Endothelial cell of umbilical vein (primary cell): ENCODE results near the gene NFATC3. TPM values are rescaled to one million over a fixed set of nuclear protein-coding genes. Genes with fewer than 3 reads are reported as not detected.

ENCODE experiments used
- BruUV-seq: library from RNA; stranded (reverse); fragments of 400-500 nt; replicated peaks from 2 replicates; lab custom pipeline; 2021; lab: Mats Ljungman, UMichigan
- CTCF ChIA-PET: fragments of 300-600, 350-600 bp; sonication (Branson Sonifier 250); formaldehyde crosslinking; loops from one replicate; lab custom pipeline; 2021; ENCODE audit warnings: antibody characterized with exemption, inconsistent platforms; lab: Charles Lee
- POLR2A ChIA-PET: fragments of 300-600, 350-600 bp; sonication (Branson Sonifier 250); formaldehyde crosslinking; loops from one replicate; lab custom pipeline; 2021; ENCODE audit warnings: antibody characterized with exemption, inconsistent platforms; lab: Charles Lee
- DNase-seq: peaks from one replicate; pipeline ENCODE4 v3.0.0-alpha.2; 2011; ENCODE audit warnings: low read depth, low spot score
- FAIRE-seq: peaks from 2 replicates; lab custom pipeline; 2011; peaks lifted over from hg19 to GRCh38; lab: Jason Lieb, UNC
- H2AFZ ChIP-seq: 2 replicates; pipeline ENCODE4 v1.6.0; 2012; ENCODE audit warnings: low read depth, low read length, control low read depth, inconsistent platforms
- H3K27ac ChIP-seq: 2 replicates; pipeline ENCODE4 v1.5.1; 2011; ENCODE audit warnings: low read depth, mild to moderate bottlenecking, control low read depth, low read length, moderate library complexity; ENCODE audit not compliant: insufficient read depth
- H3K27me3 ChIP-seq, 2 experiments: 2 replicates each; pipeline versions ENCODE4 v1.6.0 to v1.6.1; 2011; ENCODE audit warnings: low read length in 2 of 2, mixed read lengths in 1 of 2; ENCODE audit not compliant: control insufficient read depth in 2 of 2, insufficient read depth in 2 of 2
- H3K36me3 ChIP-seq, 2 experiments: 2 replicates in 1 of 2; 3 replicates in 1 of 2; pipeline ENCODE4 v1.5.1; 2011; ENCODE audit warnings: low read length in 2 of 2, mild to moderate bottlenecking in 1 of 2, moderate library complexity in 1 of 2; ENCODE audit not compliant: control insufficient read depth in 2 of 2, insufficient read depth in 2 of 2; ENCODE audit errors: extremely low read depth in 1 of 2
- H3K4me1 ChIP-seq: 3 replicates; pipeline ENCODE4 v1.5.1; 2011; ENCODE audit warnings: mild to moderate bottlenecking, low read length; ENCODE audit not compliant: control insufficient read depth, insufficient read depth; ENCODE audit errors: extremely low read depth
- H3K4me2 ChIP-seq: 2 replicates; pipeline ENCODE4 v1.6.1; 2011; ENCODE audit warnings: low read length, control low read depth, mixed read lengths; ENCODE audit not compliant: insufficient read depth
- H3K4me3 ChIP-seq, 3 experiments: fragments of 200-600 bp in 1 of 3; sonication (generic), shearing (Covaris generic) in 1 of 3; replicated peaks in 1 of 3; 2 replicates each; pipeline ENCODE4 v1.5.1; 2011 to 2016; ENCODE audit warnings: control low read depth in 3 of 3, low read length in 3 of 3, mild to moderate bottlenecking in 2 of 3, inconsistent platforms in 1 of 3, low read depth in 1 of 3, moderate library complexity in 1 of 3; ENCODE audit not compliant: insufficient read depth in 1 of 3
- H3K79me2 ChIP-seq: 2 replicates; pipeline ENCODE4 v1.6.0; 2012; ENCODE audit warnings: low read length, inconsistent platforms; ENCODE audit not compliant: control insufficient read depth, insufficient read depth
- H3K9ac ChIP-seq: replicated peaks from 2 replicates; pipeline ENCODE3; 2011; ENCODE audit warnings: low read length, control low read depth; ENCODE audit not compliant: insufficient read depth; ENCODE audit errors: extremely low read depth
- H3K9me1 ChIP-seq: replicated peaks from 3 replicates; pipeline ENCODE4 v1.6.0; 2011; ENCODE audit warnings: mild to moderate bottlenecking, low read length; ENCODE audit not compliant: control insufficient read depth, insufficient read depth; ENCODE audit errors: extremely low read depth
- H3K9me3 ChIP-seq: replicated peaks from 2 replicates; pipeline ENCODE4 v1.5.1; 2012; ENCODE audit warnings: low read length, inconsistent platforms; ENCODE audit not compliant: control insufficient read depth, insufficient read depth
- H4K20me1 ChIP-seq: replicated peaks from 2 replicates; pipeline ENCODE3; 2011; ENCODE audit warnings: mild to moderate bottlenecking, low read length; ENCODE audit not compliant: control insufficient read depth, insufficient read depth; ENCODE audit errors: extremely low read depth
- JUN ChIP-seq: IDR thresholded peaks from 2 replicates; pipeline ENCODE4 v1.6.1; 2011; ENCODE audit warnings: borderline replicate concordance, low read depth; ENCODE audit not compliant: insufficient read length, insufficient read depth
- POLR2A ChIP-seq: IDR thresholded peaks from 2 replicates; pipeline ENCODE4 v1.6.1; 2012; ENCODE audit warnings: low read depth, mild to moderate bottlenecking, control low read depth, low read length
- POLR2AphosphoS5 ChIP-seq: IDR thresholded peaks from 2 replicates; pipeline ENCODE4 v1.6.1; 2012; ENCODE audit warnings: low read depth, mild to moderate bottlenecking, control low read depth, low read length, moderate library complexity; ENCODE audit not compliant: insufficient read depth
- dilution Hi-C: fragments of 300-500 bp; cut with MboI; formaldehyde crosslinking; loops from one replicate; pipeline ENCODE4 v1.15.0; 2019; ENCODE audit warnings: low sequenced_read_pairs; ENCODE audit not compliant: extremely low pct_ligation_motif_present
- intact Hi-C: fragments of 100-400 bp; cut with micrococcal nuclease; formaldehyde crosslinking; loops from one replicate; pipeline ENCODE4 v1.10.0; 2022
- polyA plus RNA-seq, 4 experiments: library from polyadenylated mRNA; depleted of rRNA in 3 of 4; stranded (reverse) in 3 of 4; unstranded in 1 of 4; fragments of >200 nt; gene quantifications; 2 replicates each; pipeline versions ENCODE4 v1.2.1 to v1.2.3, GENCODE V29; 2011 to 2012; ENCODE audit warnings: missing spikeins in 1 of 4
- total RNA-seq: library from RNA; stranded (reverse); gene quantifications from 2 replicates; pipeline ENCODE4 v1.2.3, GENCODE V29; 2021
- TF ChIP-seq, protein P1 (sequence below), 2 donors: IDR thresholded peaks; 1 replicate in 1 of 2; 2 replicates in 1 of 2; pipeline ENCODE4 v1.5.1; 2011; ENCODE audit warnings: low read length in 2 of 2, mild to moderate bottlenecking in 2 of 2, moderate library complexity in 2 of 2, control low read depth in 1 of 2, inconsistent platforms in 1 of 2, low read depth in 1 of 2; ENCODE audit not compliant: insufficient read depth in 1 of 2; ENCODE audit errors: extremely low read depth in 1 of 2

Gene NFATC3
- total and polyA plus RNA-seq, 2 donors (not counting 3 experiments of a cell fraction or from before 2014, with no cell fraction given): 15.6 to 33.1 TPM

DNA sequence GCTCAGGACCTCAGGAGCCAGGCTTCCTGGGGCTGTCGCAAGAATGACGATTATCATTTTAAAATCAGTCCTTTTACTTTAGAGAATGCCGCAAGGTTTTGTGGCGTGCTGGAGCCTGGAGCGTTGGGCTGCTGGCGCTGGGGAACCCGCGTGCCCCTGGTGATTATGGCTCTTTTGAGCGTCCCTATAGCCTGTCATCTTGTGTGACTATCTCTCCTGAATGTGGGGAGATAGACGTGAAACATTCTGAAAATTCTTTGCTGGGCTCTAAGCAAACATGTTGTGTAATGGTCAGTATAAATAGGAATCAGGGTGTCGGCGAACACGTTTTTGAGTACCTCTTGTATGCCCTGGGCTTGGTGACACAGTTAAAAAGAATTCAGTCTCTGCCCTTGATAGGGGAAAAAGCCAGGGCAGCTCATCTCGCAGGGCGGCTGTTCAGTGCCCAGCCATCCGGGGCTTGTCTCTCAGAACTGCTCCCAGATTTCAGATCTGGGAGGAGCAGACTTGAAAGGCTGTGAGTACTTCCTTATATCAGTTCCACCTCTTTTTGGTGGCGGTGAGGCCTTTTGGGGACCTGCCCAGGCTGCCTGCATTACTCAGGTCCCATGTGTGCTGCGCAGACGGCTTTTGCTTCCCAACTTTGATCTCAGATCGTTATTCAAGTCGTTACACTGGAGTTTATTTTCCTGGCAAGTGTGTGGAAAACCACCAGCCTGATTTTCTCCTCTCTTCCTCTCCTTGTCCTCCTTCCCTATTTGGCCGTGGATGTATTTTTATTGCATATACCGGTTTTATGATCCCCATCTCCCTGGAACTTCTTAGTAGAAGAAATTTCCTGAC lies 180.1 kb downstream of the NFATC3 start:
- peaks cover 0 to 4% of the 10 kb centered on the region in 2 experiments for H3K36me3 ChIP-seq
- H4K20me1 ChIP-seq: no peaks in the 10 kb centered on the region
- H3K27ac ChIP-seq: peak overlapping the region; percentile 91
- H3K4me1 ChIP-seq: peaks cover 25% of the 10 kb centered on the region
- CTCF ChIA-PET: interaction anchor here (1.6 to 6.3 kb wide), 8 partner anchors 14 to 64 kb away, joined by 9 to 212 read pairs (median 66); partner anchors contain the start of genes PLA2G15, PRMT7 and SLC7A6OS
- BruUV-seq: TSS peak; percentile 36
- H3K4me2 ChIP-seq: peak overlapping the region; percentile 79
- H3K4me3 ChIP-seq: peak overlapping the region; percentile 44 to 69 (median 66)
- H3K79me2 ChIP-seq: peaks cover 58% of the 10 kb centered on the region
- FAIRE-seq: peak; percentile 90
- peak overlapping the region; percentile 91 for H3K9ac ChIP-seq
- peak; percentile 60 for DNase-seq
- intact Hi-C loops: loop anchor here (1.0 to 2.0 kb wide), 2 partner anchors 20 to 45 kb away; partner anchors contain the start of genes PLA2G15 and SLC7A6OS
- dilution Hi-C loops: no loop called here
- POLR2A ChIA-PET: interaction anchor here (1.5 to 1.9 kb wide), 2 partner anchors 25 to 60 kb away, joined by 3 to 9 read pairs; no protein-coding TSS in a partner anchor
- H2AFZ ChIP-seq: peak overlapping the region; percentile 73
- no peaks in the 10 kb centered on the region for H3K9me3 ChIP-seq
- no peaks in the 10 kb centered on the region for H3K9me1 ChIP-seq
- H3K27me3 ChIP-seq: no peaks in the 10 kb centered on the region
- TF ChIP-seq, protein P1, sequence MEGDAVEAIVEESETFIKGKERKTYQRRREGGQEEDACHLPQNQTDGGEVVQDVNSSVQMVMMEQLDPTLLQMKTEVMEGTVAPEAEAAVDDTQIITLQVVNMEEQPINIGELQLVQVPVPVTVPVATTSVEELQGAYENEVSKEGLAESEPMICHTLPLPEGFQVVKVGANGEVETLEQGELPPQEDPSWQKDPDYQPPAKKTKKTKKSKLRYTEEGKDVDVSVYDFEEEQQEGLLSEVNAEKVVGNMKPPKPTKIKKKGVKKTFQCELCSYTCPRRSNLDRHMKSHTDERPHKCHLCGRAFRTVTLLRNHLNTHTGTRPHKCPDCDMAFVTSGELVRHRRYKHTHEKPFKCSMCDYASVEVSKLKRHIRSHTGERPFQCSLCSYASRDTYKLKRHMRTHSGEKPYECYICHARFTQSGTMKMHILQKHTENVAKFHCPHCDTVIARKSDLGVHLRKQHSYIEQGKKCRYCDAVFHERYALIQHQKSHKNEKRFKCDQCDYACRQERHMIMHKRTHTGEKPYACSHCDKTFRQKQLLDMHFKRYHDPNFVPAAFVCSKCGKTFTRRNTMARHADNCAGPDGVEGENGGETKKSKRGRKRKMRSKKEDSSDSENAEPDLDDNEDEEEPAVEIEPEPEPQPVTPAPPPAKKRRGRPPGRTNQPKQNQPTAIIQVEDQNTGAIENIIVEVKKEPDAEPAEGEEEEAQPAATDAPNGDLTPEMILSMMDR (IDR thresholded peaks at IDR 0.05; ENCODE audit: extremely low read depth in 1 of 2, insufficient read depth in 1 of 2, low read depth in 1 of 2, low read length in 2 of 2): no peak
- TF ChIP-seq POLR2AphosphoS5 (peak; percentile 29), POLR2A (peak; percentile 57), JUN (no peak)
